SW 1271 (cell line): ENCODE data around the gene LAD1.
A peak's percentile ranks its signal among the peaks of the same experiment; 100 is the strongest.

ENCODE experiments used
- DNase-seq, 2 experiments: peaks; one replicate each; lab custom pipeline; 2025; lab: John Stamatoyannopoulos, UW

The LAD1 gene

DNA sequence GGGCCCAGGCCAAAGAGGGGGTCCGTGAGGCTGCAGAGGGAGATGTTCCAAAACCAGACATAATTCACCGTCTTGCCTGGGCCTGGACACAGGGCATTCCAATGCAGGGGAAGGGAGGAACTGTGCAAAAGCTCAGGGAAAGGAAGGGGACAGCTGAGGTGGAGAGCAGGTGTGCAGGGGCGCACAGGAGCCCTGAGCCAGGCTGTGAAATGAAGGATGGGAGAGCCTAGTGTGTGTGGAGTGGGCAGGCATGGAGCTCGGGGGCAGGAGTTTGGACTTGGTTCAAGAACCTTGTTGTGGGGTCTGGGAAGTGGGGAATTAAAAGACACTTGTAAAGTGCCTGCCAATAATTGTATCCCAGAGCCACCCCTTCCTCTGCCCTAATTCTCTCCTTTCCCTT is 20.1 kb upstream of the LAD1 start:
- no peak for DNase-seq

DNA sequence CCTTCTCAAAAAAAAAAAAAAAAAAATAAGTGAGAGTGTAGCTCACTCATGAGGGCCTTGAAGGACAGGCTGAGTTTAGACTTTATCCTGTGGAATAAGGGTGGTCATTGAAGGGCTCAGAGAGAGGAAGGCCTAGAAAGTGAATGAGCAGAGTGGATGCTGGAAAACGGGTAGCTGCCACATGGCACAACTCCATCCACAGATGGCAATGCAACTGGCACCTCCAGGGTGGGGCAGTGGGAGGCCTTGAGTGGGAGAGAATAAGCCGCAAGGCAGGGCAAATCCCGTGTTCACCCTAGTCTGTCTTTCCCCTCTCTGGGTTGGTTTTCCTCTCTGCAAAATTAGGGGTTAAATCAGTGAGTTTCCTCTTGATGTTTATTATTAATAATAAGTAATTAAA is 19.3 kb upstream of the LAD1 start:
- DNase-seq: no peak

DNA sequence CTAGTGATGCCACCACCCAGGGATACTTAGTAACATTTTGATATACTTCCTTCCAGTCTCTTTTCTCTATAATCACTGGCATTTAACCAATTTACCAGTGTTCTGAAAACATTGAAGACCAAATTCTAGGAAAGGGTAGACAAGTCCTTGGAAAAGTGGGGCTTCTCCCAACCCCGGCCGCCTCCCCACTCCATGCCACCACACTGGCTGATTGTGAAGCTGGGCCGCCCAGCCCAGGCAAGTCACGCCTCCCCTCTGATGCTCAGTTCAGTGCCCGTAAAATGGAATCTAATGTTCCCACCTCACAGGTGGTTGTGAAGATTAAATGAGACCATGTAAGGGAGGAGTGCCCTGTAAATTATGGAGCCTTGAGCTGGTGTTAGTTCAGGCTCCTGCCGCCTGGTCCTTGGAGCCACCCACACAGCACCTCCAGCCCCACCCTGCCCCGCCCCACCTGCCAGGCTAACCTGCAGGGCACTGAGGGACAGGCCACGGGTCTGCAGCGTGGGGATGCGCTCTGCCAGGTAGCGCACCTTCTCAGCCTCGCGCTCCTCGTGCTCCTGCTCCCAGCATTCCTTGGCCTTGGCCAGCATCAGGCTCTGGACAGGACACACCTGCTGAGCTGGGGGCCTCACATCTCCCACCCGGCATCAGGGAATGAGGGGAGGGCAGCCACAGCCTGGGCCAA is 15.1 kb upstream of the LAD1 start:
- DNase-seq: no peak

DNA sequence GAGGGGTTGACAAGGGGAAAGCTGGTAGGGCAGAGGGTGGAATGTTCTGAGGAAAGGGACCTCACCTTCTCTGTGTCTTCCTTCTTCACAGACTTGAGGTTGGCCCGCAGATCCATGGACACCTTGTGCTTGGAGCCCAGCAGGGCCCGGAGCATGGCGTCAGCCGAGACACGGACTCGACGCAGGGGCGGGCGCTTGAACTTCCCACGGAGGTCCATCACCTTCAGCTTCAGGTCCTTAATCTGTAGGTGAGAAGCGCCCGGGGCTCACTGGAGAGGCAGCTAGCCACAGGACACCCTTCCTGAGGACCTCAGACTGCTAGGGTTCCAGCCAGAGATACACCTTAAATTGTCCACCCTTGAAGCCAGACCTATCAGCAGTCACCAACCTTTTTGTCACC is 12.2 kb upstream of the LAD1 start:
- no peak for DNase-seq

DNA sequence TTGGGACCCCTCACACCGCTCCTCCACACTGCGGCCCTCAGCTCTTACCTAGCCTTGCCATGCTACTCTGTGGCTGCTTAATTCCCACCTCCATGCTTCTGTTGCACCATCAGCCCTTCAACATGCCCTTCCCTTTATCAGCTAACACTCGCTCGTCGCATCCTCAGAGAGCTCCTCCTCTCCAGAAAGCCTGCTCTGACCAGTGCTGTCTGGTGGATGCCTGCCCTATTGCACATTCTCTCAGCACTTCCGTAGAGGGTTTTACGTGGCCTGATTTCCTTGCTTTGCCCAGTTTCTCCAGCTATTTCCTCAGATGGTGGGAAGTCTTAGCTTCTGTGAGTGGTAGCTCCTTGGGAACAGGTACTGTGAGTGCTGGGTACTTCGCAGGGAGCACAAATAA is 10.3 kb upstream of the LAD1 start:
- no peak for DNase-seq

DNA sequence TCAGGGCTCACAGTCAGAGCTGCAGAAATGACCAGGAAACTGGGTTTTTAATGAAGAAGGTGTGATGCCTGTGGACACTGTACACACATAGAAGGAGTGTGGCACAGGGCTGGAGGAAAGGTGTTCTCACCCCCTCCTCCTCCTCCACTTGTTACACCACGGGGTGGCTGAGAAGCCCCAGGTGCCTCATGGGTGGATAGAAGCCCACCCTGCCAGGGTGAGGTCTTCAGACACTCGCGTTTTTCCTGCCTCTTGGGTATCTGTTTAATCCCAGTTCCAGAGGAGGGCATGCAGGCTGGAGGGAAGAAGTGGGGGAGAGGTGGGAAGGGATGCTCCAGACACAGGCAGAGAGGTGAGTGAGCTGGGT is 9.7 kb upstream of the LAD1 start:
- no peak for DNase-seq

DNA sequence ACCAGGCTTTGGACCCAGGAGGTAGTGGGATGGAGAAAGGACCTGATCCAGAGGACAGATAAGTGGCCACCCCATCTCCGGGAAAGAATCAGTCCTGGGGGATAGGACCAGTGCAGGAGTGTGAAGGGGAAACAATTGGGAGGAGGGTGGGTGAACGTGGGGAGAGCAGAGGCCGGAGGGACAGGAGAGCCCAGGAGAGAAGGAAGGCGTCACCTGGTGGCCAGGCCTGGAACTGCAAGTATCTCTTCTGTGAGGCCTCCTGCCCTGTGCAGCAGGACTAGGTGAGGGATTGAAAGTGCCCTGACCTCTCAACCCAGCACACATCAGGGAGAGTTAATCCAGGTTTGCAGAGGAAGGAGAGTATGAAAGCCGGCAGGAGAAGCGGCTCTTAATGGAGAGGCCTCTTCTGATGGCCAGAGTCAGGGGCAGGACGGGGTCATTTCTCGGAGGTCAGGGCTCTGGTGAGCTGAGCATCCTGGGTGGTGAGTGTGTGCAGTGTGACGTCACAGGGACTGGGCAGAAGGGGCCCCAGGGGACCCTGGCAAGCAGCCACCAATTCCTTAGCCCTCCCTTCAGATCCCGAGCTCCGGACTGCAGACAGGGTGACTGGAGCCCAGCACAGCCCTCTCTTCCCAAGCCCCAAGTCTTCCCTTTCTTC is 9.2 kb upstream of the LAD1 start:
- peak in 1 of 2 experiments; percentile 43 for DNase-seq

DNA sequence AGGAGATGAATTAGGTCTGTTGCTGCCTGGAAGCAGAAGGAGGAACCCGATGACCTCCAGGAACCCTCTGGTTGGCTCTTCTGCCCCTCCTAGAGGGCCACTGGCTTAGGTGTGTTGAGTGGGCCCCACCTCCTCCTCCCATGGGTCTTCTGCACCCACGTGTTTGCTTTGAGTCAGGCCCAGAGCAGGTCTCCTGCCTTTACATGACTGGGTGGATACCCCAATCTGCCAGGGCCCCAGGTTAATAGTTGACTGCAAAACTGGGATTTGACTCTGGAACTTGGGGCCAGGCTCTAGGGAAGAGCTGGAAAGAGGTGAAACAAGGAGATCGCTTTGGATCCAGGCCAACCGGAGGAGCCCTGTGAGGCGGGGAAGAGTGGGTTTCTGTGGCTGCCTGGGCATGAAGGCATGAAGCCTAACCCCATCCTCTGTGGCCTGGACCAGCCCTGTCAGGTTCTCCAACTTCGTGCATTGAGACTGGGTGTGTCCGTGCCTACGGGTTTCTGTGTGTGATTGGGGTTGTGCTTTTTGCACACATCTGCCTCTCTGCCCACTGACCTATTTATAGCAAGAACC is 7.8 kb upstream of the LAD1 start:
- DNase-seq: no peak

DNA sequence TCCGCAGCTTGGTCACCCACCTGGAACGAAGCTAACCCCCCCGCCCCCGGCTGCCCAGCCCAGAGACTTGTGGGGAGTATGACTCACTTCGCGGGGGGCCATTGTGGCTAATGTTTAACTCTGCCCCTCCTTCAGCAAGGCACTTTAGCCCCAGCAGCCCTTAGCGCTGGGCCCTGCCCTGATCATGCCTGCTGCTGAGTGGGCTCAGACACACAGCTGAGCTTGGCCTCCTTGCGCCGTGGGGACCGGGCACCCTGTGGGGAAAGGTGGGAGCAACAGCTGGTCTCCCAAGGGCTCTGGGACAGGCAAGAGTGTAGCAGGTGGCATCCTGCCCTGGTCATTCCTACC is 6.3 kb upstream of the LAD1 start:
- no peak for DNase-seq

DNA sequence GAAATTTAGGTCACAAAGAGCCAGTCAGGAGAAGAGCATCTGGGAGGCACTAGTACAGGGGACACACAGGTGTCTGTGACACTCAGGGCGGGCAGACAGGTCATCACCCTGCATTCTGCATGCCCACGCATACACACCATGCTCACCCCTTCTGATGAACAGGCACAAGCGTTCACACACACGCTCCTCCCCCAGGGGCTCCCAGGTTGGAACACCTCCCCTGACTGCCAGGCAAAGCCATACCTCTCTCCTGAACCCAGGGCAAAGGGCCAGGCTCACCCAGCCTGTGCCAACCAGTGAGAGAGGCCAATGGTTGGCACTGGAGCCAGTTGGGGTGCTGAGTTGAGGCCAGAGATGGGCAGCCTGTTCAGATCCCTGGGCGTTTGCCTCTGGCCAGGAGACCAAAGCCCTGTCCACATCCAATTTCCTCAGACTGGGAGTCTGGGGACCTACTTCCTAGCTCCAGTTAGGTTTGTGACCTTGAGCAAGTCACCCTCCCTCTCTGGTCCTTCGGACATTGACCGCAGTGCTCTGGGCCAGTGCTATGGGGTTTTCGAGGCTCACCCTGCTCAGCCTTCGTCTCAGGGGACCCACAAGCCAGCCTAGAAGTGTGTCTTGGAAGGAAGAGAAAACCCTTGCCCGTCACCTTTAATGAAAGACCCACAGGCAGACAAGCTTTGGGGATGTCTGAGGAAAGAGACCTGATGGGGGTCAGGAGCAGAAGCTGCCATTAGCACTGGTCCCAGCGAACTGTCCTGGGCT is 5.8 kb upstream of the LAD1 start:
- DNase-seq: no peak

DNA sequence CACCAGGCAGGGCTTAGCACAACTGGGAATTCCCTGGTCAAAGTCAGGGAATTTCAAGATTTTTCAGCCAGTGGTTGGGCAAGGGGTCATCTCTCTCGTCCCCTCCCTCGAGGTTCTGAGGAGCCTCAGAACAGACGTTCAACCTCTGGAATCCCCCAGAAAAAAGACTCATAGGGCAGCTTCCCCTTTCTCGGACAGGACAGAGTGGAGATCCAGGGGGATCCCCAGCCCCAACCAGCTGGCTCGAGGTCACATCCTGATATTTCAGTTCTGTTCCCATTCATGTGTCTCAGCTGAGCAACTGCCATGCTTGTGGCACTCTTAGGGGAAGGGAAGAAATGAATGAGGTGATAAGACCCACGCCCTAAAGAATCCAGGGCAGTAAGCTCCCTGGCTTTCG is 4.9 kb upstream of the LAD1 start:
- no peak for DNase-seq

DNA sequence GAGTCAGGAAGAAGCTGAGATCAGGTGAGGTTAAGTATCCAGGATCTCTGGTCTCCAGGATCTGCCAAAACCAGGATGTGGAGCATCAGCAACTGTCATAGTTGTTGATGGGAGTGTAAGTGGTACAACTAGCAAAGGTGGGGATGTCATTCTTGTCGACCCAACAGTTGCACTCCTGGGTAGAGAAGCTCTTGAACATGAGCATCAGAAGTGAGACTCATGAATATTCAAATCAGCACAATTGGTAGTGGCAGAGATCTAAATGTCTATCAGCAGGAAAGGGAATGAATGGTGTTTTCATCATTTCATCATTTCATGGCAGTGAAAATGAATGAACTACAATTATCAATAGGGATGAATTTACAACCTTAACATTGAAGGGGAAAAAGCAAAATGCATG is 4.2 kb upstream of the LAD1 start:
- no peak for DNase-seq

DNA sequence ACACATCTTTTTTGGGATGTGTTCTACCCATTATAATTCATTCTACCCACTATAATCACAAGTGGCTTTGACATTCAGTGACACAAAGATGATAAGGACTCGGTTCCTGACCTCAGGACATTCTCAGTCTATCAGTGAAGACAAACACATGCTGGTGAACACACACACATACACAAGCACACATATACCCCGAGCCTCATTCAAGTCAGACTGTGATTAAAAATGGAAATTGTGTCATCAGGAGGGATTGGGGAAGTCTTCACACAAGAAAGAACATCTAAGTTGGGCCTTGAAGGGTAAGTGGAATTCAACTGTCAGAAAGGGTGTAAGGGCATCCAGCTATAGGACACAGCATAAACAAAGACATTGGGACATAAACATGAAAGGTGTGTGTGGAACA is 2.6 kb upstream of the LAD1 start:
- DNase-seq: no peak

DNA sequence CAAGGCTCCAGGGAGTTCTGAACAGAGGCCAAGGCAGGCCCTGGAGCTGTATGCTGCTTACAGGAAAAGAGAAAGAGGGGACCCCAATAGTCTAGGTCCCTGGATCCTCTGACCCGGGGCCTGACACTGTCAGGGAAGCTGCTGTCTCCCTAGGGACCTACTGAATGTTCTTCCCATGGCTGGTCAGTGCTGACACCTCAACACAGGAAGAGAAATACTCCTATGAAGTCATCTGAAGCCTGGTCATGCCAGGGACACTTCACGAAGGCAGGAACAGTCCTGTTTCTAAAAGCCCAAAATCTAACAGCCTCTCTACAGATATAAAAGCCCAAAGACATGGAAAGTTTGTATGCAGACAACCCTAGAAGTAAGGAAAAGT is 1.7 kb upstream of the LAD1 start:
- no peak for DNase-seq

DNA sequence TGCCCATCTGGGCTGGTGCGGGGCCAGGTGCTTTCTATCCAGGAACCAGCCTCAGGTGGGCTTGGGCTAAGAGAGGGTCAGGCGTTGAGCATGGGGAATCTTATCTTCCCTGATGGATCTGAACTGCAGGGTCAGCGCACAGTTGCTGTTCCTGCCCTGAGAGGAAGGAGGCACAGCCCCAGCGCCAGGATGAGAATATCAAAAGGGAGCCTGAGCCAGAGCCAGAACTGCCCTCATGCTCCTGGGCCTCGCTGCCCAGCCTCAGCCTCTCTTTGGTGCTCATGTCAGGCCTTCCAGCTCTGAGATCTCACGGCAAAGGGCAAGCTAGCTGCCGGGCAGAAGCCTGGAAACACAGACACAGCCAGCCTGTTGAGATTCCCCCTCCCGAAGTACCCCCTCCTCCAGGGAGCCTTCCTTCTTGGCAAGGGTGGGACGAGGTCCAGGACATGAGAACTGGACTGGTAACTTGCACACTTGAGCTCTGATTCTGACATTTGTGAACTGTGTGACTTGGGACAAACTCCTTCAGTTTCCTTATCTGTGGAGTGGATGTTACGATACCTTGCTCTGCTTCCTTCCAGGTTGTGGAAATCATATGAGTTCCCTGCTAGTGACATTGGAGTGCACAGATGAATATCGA is 1.2 kb upstream of the LAD1 start:
- no peak for DNase-seq

DNA sequence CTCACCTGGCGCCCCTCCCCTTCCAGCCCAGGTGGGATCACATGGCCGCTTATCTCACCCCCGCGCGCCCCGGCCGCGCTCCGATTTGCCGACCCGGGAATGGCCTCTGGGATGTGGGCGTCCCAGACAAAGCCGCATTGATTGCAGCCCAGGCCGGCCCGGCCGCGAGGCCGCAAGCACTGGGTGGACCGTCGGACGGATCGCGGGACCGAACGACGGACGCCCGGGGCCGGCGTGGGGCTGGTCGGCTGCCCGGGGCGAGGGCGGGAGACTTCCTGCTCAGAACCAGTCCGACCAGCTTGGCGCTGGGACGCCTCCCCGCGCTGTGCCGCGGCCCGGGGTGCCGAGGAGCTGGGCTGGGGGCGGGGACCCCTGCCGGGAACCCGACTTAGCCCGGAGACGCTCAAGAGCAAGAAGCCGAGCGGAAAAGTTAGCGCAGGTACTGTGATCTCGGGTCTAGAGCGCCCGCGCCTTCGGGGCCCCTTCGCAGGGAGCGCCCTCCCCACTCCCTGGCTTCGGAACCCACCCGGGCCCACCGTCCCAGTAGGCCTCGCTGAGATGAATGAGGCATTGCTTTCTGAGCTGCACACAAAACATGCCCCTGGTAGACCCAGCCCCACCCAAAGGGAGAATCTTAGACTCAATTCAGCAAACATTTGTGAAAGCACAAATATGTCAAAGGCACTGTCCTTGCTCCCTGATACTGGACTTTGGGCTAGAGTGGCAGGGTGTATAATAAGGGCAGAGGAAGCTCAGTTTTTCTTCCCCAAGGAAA is 415 bp upstream of the LAD1 start:
- no peak for DNase-seq

DNA sequence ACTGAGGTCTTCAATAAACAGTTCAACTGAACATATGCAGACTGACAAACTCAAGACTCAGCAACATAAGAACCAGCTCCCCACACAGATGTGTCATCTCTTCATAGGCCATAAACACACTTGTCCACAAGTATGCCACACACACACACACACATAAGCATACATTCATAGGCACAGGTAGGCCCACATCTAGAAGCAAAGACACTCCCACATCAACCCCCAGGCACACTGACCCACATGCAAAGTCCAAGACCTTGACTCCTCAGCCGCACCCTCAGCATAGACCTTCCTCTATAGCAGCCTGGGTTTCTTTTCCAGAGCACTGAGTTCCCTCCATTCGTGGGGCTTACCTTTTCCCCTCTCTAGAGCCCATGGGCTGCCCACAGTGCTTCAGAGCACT is 1.4 kb downstream of the LAD1 start:
- no peak for DNase-seq

DNA sequence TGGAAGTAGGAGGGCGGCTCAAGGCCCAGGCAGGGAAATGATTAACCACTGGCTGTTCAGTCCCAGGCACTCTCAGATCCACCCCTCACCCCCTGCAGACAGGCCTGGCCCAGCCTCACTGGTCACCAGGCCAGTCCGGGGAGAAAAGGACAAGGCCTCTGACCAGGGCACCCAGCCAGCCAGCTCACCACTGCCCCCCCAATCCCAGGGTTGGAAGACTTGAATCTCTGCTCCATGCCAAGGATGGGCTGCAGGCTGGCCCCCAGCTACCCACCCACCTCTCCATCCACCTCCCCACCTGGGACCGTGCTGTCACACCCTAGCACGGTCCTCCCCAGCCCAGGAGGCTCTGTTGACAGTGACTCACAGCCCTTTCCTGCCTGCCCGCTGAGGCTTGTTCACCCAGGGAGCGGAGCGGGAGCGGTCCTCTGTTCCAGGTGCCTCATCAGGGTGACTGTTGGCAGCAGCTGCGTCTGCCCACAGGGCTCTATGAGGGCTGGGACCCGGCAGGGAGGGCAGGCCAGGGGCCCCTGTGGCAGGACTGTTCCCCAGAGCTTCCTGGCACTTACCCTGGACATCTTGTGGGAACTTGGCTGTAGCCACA is 2.2 kb downstream of the LAD1 start:
- DNase-seq: no peak

DNA sequence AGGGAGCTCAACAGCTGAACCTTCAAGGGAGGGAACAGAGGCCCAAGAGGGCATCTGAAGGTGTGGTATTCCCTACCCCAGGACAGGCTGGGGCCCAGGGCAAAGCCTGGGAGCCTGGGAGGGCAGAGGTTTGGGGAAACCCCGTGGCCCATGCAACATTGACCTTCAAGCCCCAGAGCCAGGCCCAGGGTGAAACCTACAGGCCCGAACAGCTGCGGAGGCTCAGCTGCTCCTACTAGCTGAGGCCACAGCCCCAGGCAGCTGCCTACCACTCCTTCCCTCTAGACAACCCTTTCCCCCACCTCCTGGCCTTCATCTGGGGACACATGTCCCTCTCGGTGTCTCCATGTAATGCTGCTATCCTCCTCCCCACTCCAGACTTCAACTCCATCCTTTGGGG is 3.2 kb downstream of the LAD1 start:
- no peak for DNase-seq

DNA sequence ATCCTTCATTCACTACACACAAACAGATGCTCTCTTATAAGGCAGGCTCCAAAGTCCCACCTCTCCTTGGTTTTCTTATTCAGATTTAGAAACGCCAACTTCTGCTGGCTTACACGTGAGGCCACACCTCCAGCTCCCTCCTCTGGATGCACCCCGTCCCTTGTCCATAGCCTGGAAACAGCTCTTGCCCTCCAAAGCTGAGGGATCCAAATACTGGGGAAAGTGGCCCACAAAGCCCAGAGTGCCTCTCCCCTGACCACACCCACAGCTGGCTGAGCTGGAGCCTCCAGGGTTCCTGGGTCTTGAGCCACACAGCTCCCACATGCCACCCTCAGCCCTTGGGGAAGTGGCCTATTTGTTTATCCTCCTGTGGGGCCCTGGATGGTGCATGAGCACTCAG is 4.5 kb downstream of the LAD1 start:
- DNase-seq: no peak

DNA sequence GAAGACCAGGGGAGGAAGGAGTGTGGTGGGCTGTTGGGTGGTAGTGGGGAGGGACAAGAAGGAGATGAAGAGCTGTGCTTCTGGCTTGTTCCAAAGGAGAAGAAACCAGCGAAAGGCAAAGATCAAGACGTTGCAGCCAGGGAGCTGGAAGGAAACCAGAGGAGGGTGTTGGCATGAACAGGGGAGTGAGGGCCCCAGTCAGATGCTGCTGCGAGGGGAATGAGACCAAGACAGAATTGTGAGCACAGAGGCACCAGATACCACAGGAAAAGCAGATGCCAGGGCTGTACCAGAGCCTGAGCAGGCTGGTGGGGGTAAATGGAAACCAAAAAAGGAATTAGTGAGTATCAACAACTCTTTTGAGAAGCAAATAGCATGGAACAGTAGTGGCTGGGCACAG is 6.0 kb downstream of the LAD1 start:
- no peak for DNase-seq
